C4-2B (cell line): ENCODE measurements around the gene TRIO.

ENCODE experiments used
- H3K27ac ChIP-seq: fragments of 450-650 bp; 2 replicates; pipeline ENCODE4 v1.5.1; 2017
- CTCF ChIP-seq: fragments of 450-650 bp; conservative IDR thresholded peaks from 2 replicates; pipeline ENCODE4 v1.5.1; 2017; ENCODE audit warnings: mild to moderate bottlenecking
- ZFX ChIP-seq: fragments of 450-650 bp; IDR thresholded peaks from 2 replicates; pipeline ENCODE4 v1.6.1; 2017

Gene TRIO

GRCh38 chr5:14417792-14418765 is 274.9 kb downstream of the TRIO start:
- H3K27ac ChIP-seq = no peak overlapping the region
- TF ChIP-seq ZFX (no peak), CTCF (no peak)

- TF ChIP-seq ZFX (no peak), CTCF (no peak)
These were observed 276.5 kb downstream of the TRIO start for GRCh38 chr5:14419686-14420085.

GRCh38 chr5:14420101-14420811 is 277.1 kb downstream of the TRIO start:
- no peak for TF ChIP-seq ZFX
- TF ChIP-seq CTCF = no peak
- no peak overlapping the region for H3K27ac ChIP-seq

More at GRCh38 chr5:14419686-14420085, 276.5 kb downstream of the TRIO start:
- H3K27ac ChIP-seq = no peak overlapping the region

GRCh38 chr5:14421851-14422250 is 278.7 kb downstream of the TRIO start:
- TF ChIP-seq CTCF (no peak), ZFX (no peak)
- no peak overlapping the region for H3K27ac ChIP-seq

- no peak overlapping the region for H3K27ac ChIP-seq
- TF ChIP-seq CTCF (no peak), ZFX (no peak)
These were observed 281.0 kb downstream of the TRIO start for GRCh38 chr5:14424011-14424685.

GRCh38 chr5:14425559-14425958 is 282.4 kb downstream of the TRIO start:
- no peak for TF ChIP-seq ZFX
- no peak for TF ChIP-seq CTCF
- H3K27ac ChIP-seq = no peak overlapping the region
